ENCODE results near the gene SSR3. TPM values are rescaled to one million over a fixed set of nuclear protein-coding genes. Genes with fewer than 3 reads are reported as not detected.

SSR3 gene
- total RNA-seq, 4 donors from 2014 or later = 50.9 to 91.5 (median 65.3) TPM

DNA sequence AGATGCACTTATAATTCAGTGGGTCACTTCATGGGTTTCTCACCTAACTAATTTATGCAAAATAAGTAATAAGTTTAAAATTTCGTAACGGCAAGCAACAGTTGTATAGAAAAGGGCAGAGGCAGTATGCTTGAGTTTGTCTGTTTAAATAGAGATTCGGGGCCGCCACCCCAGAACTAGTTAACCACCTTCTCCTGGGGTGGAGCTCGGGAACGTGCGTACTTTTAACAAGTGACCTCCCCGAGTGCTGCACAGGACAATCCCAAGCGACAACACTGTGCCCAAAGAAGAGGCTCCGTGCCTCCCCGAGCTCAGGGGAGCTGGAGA is 439 bp downstream of the SSR3 start:
- H3K27ac ChIP-seq = peak overlapping the region; percentile 85 to 97 (median 90)
- no peaks in the 10 kb centered on the region for H3K27me3 ChIP-seq
- intact Hi-C loops (cut with DNase I; ENCODE audit: low total_unique reads) = no loop called here
- no peaks in the 10 kb centered on the region for H3K9me3 ChIP-seq
- ATAC-seq (peak in 1 of 2 donors; percentile 30), DNase-seq (no peak)
- peak overlapping the region; percentile 84 to 100 (median 88) for H3K4me3 ChIP-seq
- peaks cover 0 to under 1% of the 10 kb centered on the region in 2 donors for H3K36me3 ChIP-seq
- in situ Hi-C loops (cut with MboI; ENCODE audit: low sequenced_read_pairs in 4 of 4) = loop anchor here in 2 of 4 donors (10.0 to 25.0 kb wide), 4 partner anchors 92 to 530 kb away; no protein-coding TSS in a partner anchor
- H3K4me1 ChIP-seq = peaks cover 22 to 27% of the 10 kb centered on the region in 2 donors
- TF ChIP-seq, protein P1, sequence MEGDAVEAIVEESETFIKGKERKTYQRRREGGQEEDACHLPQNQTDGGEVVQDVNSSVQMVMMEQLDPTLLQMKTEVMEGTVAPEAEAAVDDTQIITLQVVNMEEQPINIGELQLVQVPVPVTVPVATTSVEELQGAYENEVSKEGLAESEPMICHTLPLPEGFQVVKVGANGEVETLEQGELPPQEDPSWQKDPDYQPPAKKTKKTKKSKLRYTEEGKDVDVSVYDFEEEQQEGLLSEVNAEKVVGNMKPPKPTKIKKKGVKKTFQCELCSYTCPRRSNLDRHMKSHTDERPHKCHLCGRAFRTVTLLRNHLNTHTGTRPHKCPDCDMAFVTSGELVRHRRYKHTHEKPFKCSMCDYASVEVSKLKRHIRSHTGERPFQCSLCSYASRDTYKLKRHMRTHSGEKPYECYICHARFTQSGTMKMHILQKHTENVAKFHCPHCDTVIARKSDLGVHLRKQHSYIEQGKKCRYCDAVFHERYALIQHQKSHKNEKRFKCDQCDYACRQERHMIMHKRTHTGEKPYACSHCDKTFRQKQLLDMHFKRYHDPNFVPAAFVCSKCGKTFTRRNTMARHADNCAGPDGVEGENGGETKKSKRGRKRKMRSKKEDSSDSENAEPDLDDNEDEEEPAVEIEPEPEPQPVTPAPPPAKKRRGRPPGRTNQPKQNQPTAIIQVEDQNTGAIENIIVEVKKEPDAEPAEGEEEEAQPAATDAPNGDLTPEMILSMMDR (IDR thresholded peaks at IDR 0.05 in 4 of 5, conservative IDR thresholded peaks at IDR 0.05 in 1 of 5) = no peak
- no peak for TF ChIP-seq POLR2A (IDR thresholded peaks at IDR 0.05)

DNA sequence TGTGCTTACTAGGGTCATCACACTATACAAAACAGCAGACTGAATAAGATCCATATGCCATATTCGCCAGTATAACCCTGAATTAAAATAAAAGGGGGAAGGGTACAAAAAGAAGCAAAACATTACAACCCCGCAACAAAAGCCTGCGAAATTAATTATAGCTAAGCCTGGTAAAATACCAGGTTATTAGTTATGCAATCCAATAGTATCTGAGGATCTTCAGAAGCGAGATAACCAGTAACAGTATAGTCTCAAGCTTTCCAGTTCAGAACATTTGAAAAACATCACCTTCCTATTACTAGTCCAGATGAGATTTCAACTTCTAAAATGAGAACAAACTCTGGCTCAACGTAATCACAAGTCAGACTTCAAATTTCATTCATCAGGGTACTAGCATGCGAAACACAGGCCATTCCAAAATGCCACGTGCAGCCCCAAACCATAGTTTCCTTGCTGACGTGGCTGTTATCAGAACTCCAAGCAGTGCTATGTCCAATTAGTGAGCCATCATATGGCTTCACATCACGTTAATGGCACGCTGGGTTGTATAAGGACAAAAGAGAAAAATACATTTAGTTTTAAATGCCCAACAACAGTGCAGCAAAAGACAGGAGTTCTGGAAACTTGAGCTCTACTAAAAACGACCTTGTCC is 1.1 kb downstream of the SSR3 start:
- no peak for TF ChIP-seq POLR2A (IDR thresholded peaks at IDR 0.05)
- TF ChIP-seq, protein P1 (IDR thresholded peaks at IDR 0.05 in 4 of 5, conservative IDR thresholded peaks at IDR 0.05 in 1 of 5) = no peak
- Histone ChIP-seq H3K27ac (peak overlapping the region; percentile 85 to 97 (median 90)), H3K4me3 (peak overlapping the region; percentile 84 to 100 (median 88)), H3K36me3 (peaks cover 0 to 6% of the 10 kb centered on the region in 2 donors), H3K27me3 (no peaks in the 10 kb centered on the region), H3K9me3 (no peaks in the 10 kb centered on the region), H3K4me1 (peaks cover 26 to 27% of the 10 kb centered on the region in 2 donors)
- intact Hi-C loops (cut with DNase I; ENCODE audit: low total_unique reads) = no loop called here
- ATAC-seq = peak in 1 of 2 donors; percentile 9
- in situ Hi-C loops (cut with MboI; ENCODE audit: low sequenced_read_pairs in 4 of 4) = loop anchor here in 2 of 4 donors (10.0 to 25.0 kb wide), 4 partner anchors 92 to 531 kb away; no protein-coding TSS in a partner anchor
- no peak for DNase-seq

DNA sequence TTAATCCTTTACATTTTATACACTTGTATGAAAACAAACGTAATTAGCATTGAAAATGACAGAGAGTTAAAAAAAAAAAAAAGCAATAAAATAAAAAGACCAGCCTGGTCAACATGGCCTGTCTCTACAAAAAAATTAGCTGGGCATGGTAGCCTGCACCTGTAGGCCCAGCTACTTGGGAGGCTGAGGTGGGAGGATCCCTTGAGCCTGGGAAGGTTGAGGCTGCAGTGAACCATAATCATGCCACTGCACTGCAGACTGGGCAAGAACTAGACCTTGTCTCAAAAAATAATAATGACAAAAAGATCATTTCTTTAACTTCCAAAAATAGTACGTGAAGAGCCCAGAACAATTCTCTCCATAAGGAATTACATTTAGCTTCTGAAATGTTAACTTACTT is 1.9 kb downstream of the SSR3 start:
- H3K4me3 ChIP-seq = peak overlapping the region in 1 of 4 donors; percentile 84
- intact Hi-C loops (cut with DNase I; ENCODE audit: low total_unique reads) = no loop called here
- TF ChIP-seq, protein P1 (IDR thresholded peaks at IDR 0.05 in 4 of 5, conservative IDR thresholded peaks at IDR 0.05 in 1 of 5) = no peak
- TF ChIP-seq POLR2A (IDR thresholded peaks at IDR 0.05) = no peak
- H3K27me3 ChIP-seq = no peaks in the 10 kb centered on the region
- H3K9me3 ChIP-seq = no peaks in the 10 kb centered on the region
- H3K36me3 ChIP-seq = peaks cover 0 to 13% of the 10 kb centered on the region in 2 donors
- peak overlapping the region in 2 of 4 donors; percentile 85 to 91 for H3K27ac ChIP-seq
- peaks cover 27 to 34% of the 10 kb centered on the region in 2 donors for H3K4me1 ChIP-seq
- ATAC-seq = no peak
- DNase-seq = no peak
- in situ Hi-C loops (cut with MboI; ENCODE audit: low sequenced_read_pairs in 4 of 4) = loop anchor here in 2 of 4 donors (10.0 to 25.0 kb wide), 4 partner anchors 91 to 532 kb away; no protein-coding TSS in a partner anchor

DNA sequence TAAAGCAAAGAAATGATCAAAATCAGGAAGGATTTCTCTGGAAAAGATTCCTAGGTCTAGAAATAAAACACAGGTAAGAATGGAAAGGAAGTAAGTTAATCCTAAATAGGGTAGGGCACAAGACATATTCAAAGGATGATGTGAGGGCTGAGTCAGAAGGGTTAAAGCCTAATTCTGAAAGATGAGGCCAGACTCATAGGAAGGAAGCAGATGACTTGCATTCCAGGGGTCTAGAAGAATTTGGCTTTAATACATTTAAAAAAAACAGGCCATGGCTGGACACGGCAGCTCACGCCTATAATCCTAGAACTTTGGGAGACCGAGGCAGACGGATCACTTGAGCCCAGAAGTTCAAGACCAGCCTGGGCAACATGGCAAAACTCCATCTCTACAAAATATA is 3.2 kb downstream of the SSR3 start:
- peak overlapping the region; percentile 17 to 25 (median 22) for H3K27ac ChIP-seq
- no peaks in the 10 kb centered on the region for H3K27me3 ChIP-seq
- in situ Hi-C loops (cut with MboI; ENCODE audit: low sequenced_read_pairs in 4 of 4) = loop anchor here in 2 of 4 donors (10.0 to 25.0 kb wide), 4 partner anchors 89 to 533 kb away; no protein-coding TSS in a partner anchor
- peaks cover 32 to 45% of the 10 kb centered on the region in 2 donors for H3K4me1 ChIP-seq
- H3K36me3 ChIP-seq = peaks cover 0 to 19% of the 10 kb centered on the region in 2 donors
- DNase-seq = no peak
- ATAC-seq = no peak
- TF ChIP-seq, protein P1 (IDR thresholded peaks at IDR 0.05 in 4 of 5, conservative IDR thresholded peaks at IDR 0.05 in 1 of 5) = no peak
- TF ChIP-seq POLR2A (IDR thresholded peaks at IDR 0.05) = no peak
- no peaks in the 10 kb centered on the region for H3K9me3 ChIP-seq
- intact Hi-C loops (cut with DNase I; ENCODE audit: low total_unique reads) = no loop called here
- H3K4me3 ChIP-seq = no peak overlapping the region
